HepG2 (cell line): ENCODE measurements around the gene HEATR1. TPM values are rescaled to one million over a fixed set of nuclear protein-coding genes. Genes with fewer than 3 reads are reported as not detected.

Experiments used
- ADNP ChIP-seq: sonication (generic); formaldehyde crosslinking; IDR thresholded peaks from 2 replicates; pipeline ENCODE4 v1.4.0; 2020; ENCODE audit warnings: missing genetic modification reagents
- CSRNP2 ChIP-seq: sonication (generic); formaldehyde crosslinking; conservative IDR thresholded peaks from 2 replicates; pipeline ENCODE4 v1.8.0; 2022; ENCODE audit warnings: low read depth, missing genetic modification reagents
- E2F1 ChIP-seq: sonication (generic); formaldehyde crosslinking; IDR thresholded peaks from 2 replicates; pipeline ENCODE4 v1.5.0; 2020; ENCODE audit warnings: missing genetic modification reagents
- GATAD1 ChIP-seq: IDR thresholded peaks from 2 replicates; pipeline ENCODE4 v1.6.1; 2016; ENCODE audit warnings: missing genetic modification reagents, missing compliant biosample characterization
- GATAD2A ChIP-seq: IDR thresholded peaks from 2 replicates; pipeline ENCODE4 v1.6.1; 2016
- HNF1B ChIP-seq: sonication (generic); formaldehyde crosslinking; IDR thresholded peaks from 2 replicates; pipeline ENCODE4 v1.5.1; 2020; ENCODE audit warnings: mild to moderate bottlenecking, moderate library complexity, missing genetic modification reagents
- MBD4 ChIP-seq: IDR thresholded peaks from 2 replicates; pipeline ENCODE4 v1.6.1; 2012; ENCODE audit warnings: low read length, inconsistent platforms, borderline replicate concordance
- MED8 ChIP-seq: sonication (generic); formaldehyde crosslinking; IDR thresholded peaks from 2 replicates; pipeline ENCODE4 v1.8.1; 2023; ENCODE audit warnings: mild to moderate bottlenecking, missing genetic modification reagents; ENCODE audit not compliant: insufficient replicate concordance
- NFRKB ChIP-seq: fragments of 450-650 bp; IDR thresholded peaks from 2 replicates; pipeline ENCODE4 v1.6.1; 2017
- PAWR ChIP-seq: sonication (generic); formaldehyde crosslinking; IDR thresholded peaks from 2 replicates; pipeline ENCODE4 v1.4.0; 2020; ENCODE audit warnings: missing genetic modification reagents, mild to moderate bottlenecking, borderline replicate concordance
- RBAK ChIP-seq: sonication (generic); formaldehyde crosslinking; IDR thresholded peaks from 2 replicates; pipeline ENCODE4 v1.5.1; 2020; ENCODE audit warnings: mild to moderate bottlenecking, missing genetic modification reagents
- TCF7 ChIP-seq: sonication (generic); IDR thresholded peaks from 2 replicates; pipeline ENCODE4 v1.6.1; 2016; ENCODE audit warnings: antibody characterized with exemption, low read depth
- THAP7 ChIP-seq: sonication (generic); formaldehyde crosslinking; IDR thresholded peaks from 2 replicates; pipeline ENCODE4 v1.8.1; 2023; ENCODE audit warnings: mild to moderate bottlenecking, missing genetic modification reagents
- ZBTB39 ChIP-seq: sonication (generic); formaldehyde crosslinking; IDR thresholded peaks from 2 replicates; pipeline ENCODE4 v1.5.0; 2020; ENCODE audit warnings: missing genetic modification reagents
- ZKSCAN5 ChIP-seq: sonication (generic); formaldehyde crosslinking; IDR thresholded peaks from 2 replicates; pipeline ENCODE4 v1.5.1; 2020; ENCODE audit warnings: mild to moderate bottlenecking, missing genetic modification reagents
- ZNF317 ChIP-seq: sonication (generic); formaldehyde crosslinking; IDR thresholded peaks from 2 replicates; pipeline ENCODE4 v1.5.0; 2020; ENCODE audit warnings: mild to moderate bottlenecking, missing genetic modification reagents
- ZNF687 ChIP-seq: sonication (generic); formaldehyde crosslinking; IDR thresholded peaks from 2 replicates; pipeline ENCODE4 v1.5.1; 2020; ENCODE audit warnings: mild to moderate bottlenecking, missing genetic modification reagents, moderate library complexity
- ZNF879 ChIP-seq: sonication (generic); formaldehyde crosslinking; IDR thresholded peaks from 2 replicates; pipeline ENCODE4 v1.8.1; 2023; ENCODE audit warnings: missing genetic modification reagents
- polyA plus RNA-seq, 8 experiments: library from polyadenylated mRNA; depleted of rRNA in 3 of 8; stranded (reverse) in 7 of 8; unstranded in 1 of 8; fragments of >200 nt; fragmentation: Illumina TruSeq in 4 of 8; extraction: Trizol in 4 of 8; gene quantifications; 2 replicates each; pipeline versions ENCODE4 v1.2.1 to v1.2.3, GENCODE V29; 2011 to 2016; ENCODE audit warnings: low read depth in 4 of 8, missing spikeins in 1 of 8, mixed read lengths in 1 of 8; ENCODE audit not compliant: insufficient read depth in 1 of 8
- total RNA-seq, 5 experiments: library from RNA; depleted of rRNA; stranded (reverse); fragments of >200 nt; fragmentation: Illumina TruSeq; extraction: Trizol; gene quantifications; 2 replicates each; pipeline ENCODE4 v1.2.3, GENCODE V29; 2016; ENCODE audit warnings: low read depth in 1 of 5

HEATR1 gene
- total and polyA plus RNA-seq, 2 of the 13 experiments (the other 11 are each of a cell fraction or from before 2014, with no cell fraction given) = 10.2 to 45.8 TPM

- no peak for TF ChIP-seq PAWR (CRISPR knock-in tag)
- TF ChIP-seq E2F1 = no peak
- TF ChIP-seq GATAD2A (CRISPR knock-in tag) = peak; percentile 60
- TF ChIP-seq ZBTB39 (CRISPR knock-in tag) = 0 out of 2 replicates have a peak, but pooled peaks have one; percentile 22
- peak; percentile 76 for TF ChIP-seq HNF1B (CRISPR knock-in tag)
- no peak for TF ChIP-seq ADNP
- peak; percentile 98 for TF ChIP-seq GATAD1
- TF ChIP-seq ZNF879 (CRISPR knock-in tag) = 0 out of 2 replicates have a peak, but pooled peaks have one; percentile 37
- no peak for TF ChIP-seq MBD4
- no peak for TF ChIP-seq CSRNP2 (CRISPR knock-in tag)
- TF ChIP-seq ZNF317 (CRISPR knock-in tag) = no peak; the same call in 1 of the 2 replicates
- TF ChIP-seq ZKSCAN5 = no peak
- no peak for TF ChIP-seq NFRKB
- TF ChIP-seq THAP7 (CRISPR knock-in tag) = no peak
- TF ChIP-seq MED8 (CRISPR knock-in tag) = no peak
- no peak for TF ChIP-seq RBAK (CRISPR knock-in tag)
- TF ChIP-seq TCF7 = no peak
- peak; percentile 95 for TF ChIP-seq ZNF687 (CRISPR knock-in tag)
Measured at GRCh38 chr1:236603991-236604904, at the start of gene HEATR1 (continued).
